ENCODE data around the gene STRIP2. TPM values are rescaled to one million over a fixed set of nuclear protein-coding genes. Genes with fewer than 3 reads are reported as not detected.

STRIP2 gene
- total RNA-seq, 2 donors from 2014 or later: 1.1 to 5.5 TPM

GRCh38 chr7:129461809-129462208 lies 27.6 kb downstream of the STRIP2 start:
- no peaks in the 10 kb centered on the region for H3K9me3 ChIP-seq
- intact Hi-C loops (cut with DNase I): no loop called here
- 100% methylated on average over 2 of the region's 2 CpGs for WGBS
- no peaks in the 10 kb centered on the region for H3K4me1 ChIP-seq (replicated peaks)
- TF ChIP-seq POLR2A (IDR thresholded peaks at IDR 0.05) (no peak), POLR2AphosphoS5 (IDR thresholded peaks at IDR 0.05) (no peak)
- TF ChIP-seq, protein P1, sequence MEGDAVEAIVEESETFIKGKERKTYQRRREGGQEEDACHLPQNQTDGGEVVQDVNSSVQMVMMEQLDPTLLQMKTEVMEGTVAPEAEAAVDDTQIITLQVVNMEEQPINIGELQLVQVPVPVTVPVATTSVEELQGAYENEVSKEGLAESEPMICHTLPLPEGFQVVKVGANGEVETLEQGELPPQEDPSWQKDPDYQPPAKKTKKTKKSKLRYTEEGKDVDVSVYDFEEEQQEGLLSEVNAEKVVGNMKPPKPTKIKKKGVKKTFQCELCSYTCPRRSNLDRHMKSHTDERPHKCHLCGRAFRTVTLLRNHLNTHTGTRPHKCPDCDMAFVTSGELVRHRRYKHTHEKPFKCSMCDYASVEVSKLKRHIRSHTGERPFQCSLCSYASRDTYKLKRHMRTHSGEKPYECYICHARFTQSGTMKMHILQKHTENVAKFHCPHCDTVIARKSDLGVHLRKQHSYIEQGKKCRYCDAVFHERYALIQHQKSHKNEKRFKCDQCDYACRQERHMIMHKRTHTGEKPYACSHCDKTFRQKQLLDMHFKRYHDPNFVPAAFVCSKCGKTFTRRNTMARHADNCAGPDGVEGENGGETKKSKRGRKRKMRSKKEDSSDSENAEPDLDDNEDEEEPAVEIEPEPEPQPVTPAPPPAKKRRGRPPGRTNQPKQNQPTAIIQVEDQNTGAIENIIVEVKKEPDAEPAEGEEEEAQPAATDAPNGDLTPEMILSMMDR (IDR thresholded peaks at IDR 0.05): no peak
- H3K27ac ChIP-seq: no peak overlapping the region
- H3K4me3 ChIP-seq: no peak overlapping the region
- H3K36me3 ChIP-seq: no peaks in the 10 kb centered on the region
- H3K27me3 ChIP-seq (replicated peaks; ENCODE audit: insufficient read depth): no peaks in the 10 kb centered on the region
- no peak for DNase-seq (ENCODE audit: low spot score)

DNA sequence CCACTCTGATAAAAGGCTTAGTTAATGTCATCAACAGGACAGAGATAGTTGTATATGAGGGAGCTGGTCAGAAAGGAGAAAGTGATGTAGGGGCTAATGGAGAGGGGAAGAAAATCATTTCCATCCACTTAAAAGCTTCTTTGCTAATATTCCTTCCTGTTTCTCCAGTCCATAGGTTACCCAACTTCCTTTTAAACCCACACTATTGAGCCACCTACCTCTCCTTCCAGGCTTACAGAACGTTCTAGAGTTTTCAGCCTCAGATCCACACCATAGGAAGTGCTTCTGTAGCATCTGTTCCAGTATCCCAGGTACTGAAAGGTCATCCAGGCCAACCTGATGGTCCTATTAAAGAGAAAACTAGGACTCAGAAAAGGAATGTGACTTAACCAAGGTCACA lies 28.2 kb downstream of the STRIP2 start:
- TF ChIP-seq POLR2AphosphoS5 (IDR thresholded peaks at IDR 0.05) (no peak), POLR2A (IDR thresholded peaks at IDR 0.05) (no peak)
- TF ChIP-seq, protein P1 (IDR thresholded peaks at IDR 0.05): no peak
- intact Hi-C loops (cut with DNase I): no loop called here
- Histone ChIP-seq H3K4me3 (no peak overlapping the region), H3K9me3 (no peaks in the 10 kb centered on the region), H3K27me3 (replicated peaks; ENCODE audit: insufficient read depth) (no peaks in the 10 kb centered on the region), H3K36me3 (no peaks in the 10 kb centered on the region), H3K4me1 (replicated peaks) (no peaks in the 10 kb centered on the region), H3K27ac (no peak overlapping the region)
- no peak for DNase-seq (ENCODE audit: low spot score)
- 85% methylated on average over 1 of the region's 1 CpG for WGBS

DNA sequence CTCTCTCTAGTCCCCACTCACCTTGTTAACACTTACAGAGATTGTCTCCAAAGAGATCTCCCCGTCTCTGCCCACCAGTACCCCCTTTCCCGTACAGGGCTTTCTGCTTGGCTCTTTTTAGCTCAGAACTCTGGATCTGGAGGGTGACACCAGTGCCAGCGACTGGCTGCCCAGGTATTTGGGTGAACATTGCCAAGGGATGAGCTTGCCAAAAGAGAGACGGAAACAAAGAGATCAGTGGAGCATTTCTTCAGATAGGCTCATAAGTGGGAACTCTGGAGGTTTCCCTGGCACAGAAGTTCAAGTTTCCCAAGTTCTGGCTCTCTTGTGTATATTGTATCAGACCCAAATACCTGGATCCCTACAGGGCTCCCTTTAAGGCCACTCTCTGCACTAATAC lies 30.0 kb downstream of the STRIP2 start:
- H3K27me3 ChIP-seq (replicated peaks; ENCODE audit: insufficient read depth): no peaks in the 10 kb centered on the region
- H3K36me3 ChIP-seq: no peaks in the 10 kb centered on the region
- intact Hi-C loops (cut with DNase I): no loop called here
- H3K9me3 ChIP-seq: no peaks in the 10 kb centered on the region
- DNase-seq (ENCODE audit: low spot score): peak; percentile 22
- no peak overlapping the region for H3K4me3 ChIP-seq
- no peak overlapping the region for H3K27ac ChIP-seq
- TF ChIP-seq POLR2AphosphoS5 (IDR thresholded peaks at IDR 0.05): no peak
- TF ChIP-seq POLR2A (IDR thresholded peaks at IDR 0.05): no peak
- TF ChIP-seq, protein P1 (IDR thresholded peaks at IDR 0.05): no peak
- no peaks in the 10 kb centered on the region for H3K4me1 ChIP-seq (replicated peaks)
- 58% methylated on average over 4 of the region's 4 CpGs for WGBS

DNA sequence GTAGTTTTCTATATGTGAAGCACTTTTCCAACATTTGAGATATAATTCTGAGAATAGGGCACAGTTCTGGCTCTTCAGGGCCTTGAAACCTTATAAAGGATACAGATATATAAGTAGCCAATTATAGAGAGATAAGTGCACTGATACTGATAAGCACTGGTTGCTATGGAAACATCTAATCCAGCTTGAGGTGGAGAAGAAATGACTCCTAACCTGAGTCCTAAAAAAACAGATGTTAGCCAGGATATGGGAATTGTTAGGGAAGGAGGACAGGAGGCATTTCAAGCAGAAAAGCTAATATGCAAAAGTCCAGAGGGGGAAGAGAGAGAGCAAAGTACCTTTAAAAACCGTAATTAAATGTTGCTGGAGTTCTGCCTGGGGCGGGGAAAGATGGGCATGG lies 30.8 kb downstream of the STRIP2 start:
- 47% methylated on average over 2 of the region's 2 CpGs for WGBS
- no peak for DNase-seq (ENCODE audit: low spot score)
- Histone ChIP-seq H3K27me3 (replicated peaks; ENCODE audit: insufficient read depth) (no peaks in the 10 kb centered on the region), H3K4me1 (replicated peaks) (no peaks in the 10 kb centered on the region), H3K4me3 (no peak overlapping the region), H3K9me3 (no peaks in the 10 kb centered on the region), H3K27ac (no peak overlapping the region), H3K36me3 (no peaks in the 10 kb centered on the region)
- intact Hi-C loops (cut with DNase I): loop anchor here (5.0 kb wide), 1 partner anchor 243 kb away; no protein-coding TSS in a partner anchor
- no peak for TF ChIP-seq POLR2A (IDR thresholded peaks at IDR 0.05)
- TF ChIP-seq, protein P1 (IDR thresholded peaks at IDR 0.05): no peak
- no peak for TF ChIP-seq POLR2AphosphoS5 (IDR thresholded peaks at IDR 0.05)

- Histone ChIP-seq H3K27ac (no peak overlapping the region), H3K36me3 (no peaks in the 10 kb centered on the region), H3K4me3 (no peak overlapping the region), H3K9me3 (no peaks in the 10 kb centered on the region), H3K27me3 (replicated peaks; ENCODE audit: insufficient read depth) (no peaks in the 10 kb centered on the region), H3K4me1 (replicated peaks) (no peaks in the 10 kb centered on the region)
- intact Hi-C loops (cut with DNase I): loop anchor here (5.0 kb wide), 1 partner anchor 244 kb away; no protein-coding TSS in a partner anchor
- TF ChIP-seq POLR2A (IDR thresholded peaks at IDR 0.05): no peak
- 94% methylated on average over 3 of the region's 3 CpGs for WGBS
- DNase-seq (ENCODE audit: low spot score): no peak
These were observed 32.6 kb downstream of the STRIP2 start for GRCh38 chr7:129466796-129467195.
